EH (cell line): ENCODE measurements around the gene EPN3.

Experiments
- DNase-seq: peaks from one replicate; pipeline ENCODE4 v3.0.0-alpha.2; 2015; ENCODE audit warnings: low read depth

The EPN3 gene

DNA sequence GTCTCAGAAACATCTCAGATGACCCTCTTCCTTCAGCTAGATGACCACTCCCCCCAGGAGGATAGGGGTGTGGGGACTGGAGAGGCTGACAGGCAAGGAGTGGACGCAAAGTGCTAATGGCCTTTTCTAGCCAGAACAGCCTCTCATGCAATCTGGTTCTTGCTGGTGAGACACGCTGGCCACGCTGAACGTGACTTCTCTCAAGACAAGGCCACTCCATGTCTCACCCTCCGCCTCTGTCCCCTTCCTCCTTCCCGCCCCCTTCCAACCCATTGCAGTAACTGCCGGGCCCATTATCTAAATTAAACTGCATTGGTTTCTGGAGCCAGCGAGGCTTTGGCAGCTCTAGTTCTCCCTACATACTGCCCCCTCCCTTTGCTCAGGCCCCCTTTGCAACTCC is 37.5 kb downstream of the EPN3 start:
- no peak for DNase-seq

- DNase-seq = no peak
Observed at GRCh38 chr17:50570528-50570927, 38.0 kb downstream of the EPN3 start.

DNA sequence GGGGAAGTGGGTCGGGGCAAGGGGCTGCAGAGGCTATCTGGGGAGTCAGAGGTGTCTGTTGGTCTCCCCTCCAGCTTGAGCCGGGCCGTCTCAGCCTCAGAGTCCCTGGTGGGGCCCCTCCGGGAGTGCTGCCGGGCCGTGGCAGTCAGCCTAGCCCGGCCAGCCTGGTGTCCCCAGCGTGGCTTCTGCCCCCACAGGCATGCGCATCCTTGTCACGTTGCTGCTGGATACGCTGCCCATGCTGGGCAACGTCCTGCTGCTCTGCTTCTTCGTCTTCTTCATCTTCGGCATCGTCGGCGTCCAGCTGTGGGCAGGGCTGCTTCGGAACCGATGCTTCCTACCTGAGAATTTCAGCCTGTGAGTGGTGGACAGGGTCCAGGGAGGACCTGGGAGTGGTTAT is 39.1 kb downstream of the EPN3 start:
- DNase-seq = no peak

GRCh38 chr17:50572541-50572940 is 40.0 kb downstream of the EPN3 start:
- DNase-seq = no peak

GRCh38 chr17:50573866-50574611 is 41.5 kb downstream of the EPN3 start:
- no peak for DNase-seq

GRCh38 chr17:50575581-50576210 is 43.2 kb downstream of the EPN3 start:
- DNase-seq = no peak

DNA sequence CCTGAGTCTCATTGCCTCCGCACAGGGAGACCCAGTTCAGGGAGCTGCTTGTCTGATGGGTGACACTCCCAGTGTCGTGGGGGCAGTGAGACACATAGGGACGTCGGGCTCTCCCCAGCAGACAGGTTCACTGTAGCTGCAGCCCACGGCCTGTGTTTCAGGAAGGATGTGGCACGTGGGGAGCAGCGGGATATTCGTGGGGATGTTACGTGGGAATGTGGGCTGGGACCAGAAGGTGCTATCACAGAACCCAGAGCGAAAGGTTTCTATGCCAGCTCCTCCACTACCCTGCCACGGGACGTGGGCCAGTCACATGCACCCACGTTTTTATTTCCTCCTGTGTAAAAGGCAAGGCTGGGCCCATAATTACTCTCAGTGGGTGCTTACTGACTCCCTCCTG is 44.3 kb downstream of the EPN3 start:
- no peak for DNase-seq

GRCh38 chr17:50577451-50577954 is 45.0 kb downstream of the EPN3 start:
- DNase-seq = no peak

GRCh38 chr17:50578173-50578572 is 45.6 kb downstream of the EPN3 start:
- no peak for DNase-seq

- DNase-seq = no peak
Observed at GRCh38 chr17:50579399-50579798, 46.9 kb downstream of the EPN3 start.

DNA sequence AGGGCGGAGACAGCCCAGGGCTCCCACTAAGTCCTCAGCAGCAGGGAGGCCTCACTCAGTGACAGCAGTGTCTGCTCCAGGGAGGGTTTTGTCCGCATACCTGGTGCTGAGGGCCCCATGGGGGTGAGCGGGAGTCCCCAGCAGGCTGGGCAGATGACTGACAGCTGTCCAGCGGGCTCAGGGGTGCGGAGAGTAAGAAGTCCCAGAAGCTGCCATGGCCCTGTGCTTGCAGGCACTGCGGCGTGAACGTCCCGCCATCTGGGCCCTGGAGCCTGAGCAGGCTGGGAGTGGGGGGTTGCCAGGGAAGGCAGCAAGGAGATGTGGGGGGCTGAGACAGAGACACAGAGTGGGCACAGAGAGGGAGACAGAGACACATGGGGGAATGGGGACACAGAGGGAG is 48.1 kb downstream of the EPN3 start:
- no peak for DNase-seq

DNA sequence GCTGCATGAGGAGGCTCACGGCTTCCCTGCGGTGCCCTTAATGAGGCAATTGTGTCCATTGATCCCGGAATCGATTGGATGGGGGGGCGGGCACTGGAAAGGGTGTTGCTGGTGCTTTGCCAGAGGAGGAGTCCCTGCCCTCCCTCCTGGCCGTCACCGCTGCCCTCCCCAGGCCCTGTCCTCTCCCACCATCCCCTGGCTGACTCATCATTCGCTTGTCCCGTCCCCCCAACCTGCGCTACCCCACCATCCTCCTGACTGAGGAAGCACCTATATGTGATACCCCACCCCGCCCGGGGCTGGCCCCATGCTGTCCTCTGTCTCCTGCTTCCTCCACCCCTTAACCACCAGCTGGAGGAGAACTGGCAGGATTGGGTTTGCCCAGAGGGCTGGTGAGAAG is 48.8 kb downstream of the EPN3 start:
- no peak for DNase-seq

- no peak for DNase-seq
Observed at GRCh38 chr17:50582741-50583140, 50.2 kb downstream of the EPN3 start.

- DNase-seq = no peak
Observed at GRCh38 chr17:50583641-50584040, 51.1 kb downstream of the EPN3 start.

DNA sequence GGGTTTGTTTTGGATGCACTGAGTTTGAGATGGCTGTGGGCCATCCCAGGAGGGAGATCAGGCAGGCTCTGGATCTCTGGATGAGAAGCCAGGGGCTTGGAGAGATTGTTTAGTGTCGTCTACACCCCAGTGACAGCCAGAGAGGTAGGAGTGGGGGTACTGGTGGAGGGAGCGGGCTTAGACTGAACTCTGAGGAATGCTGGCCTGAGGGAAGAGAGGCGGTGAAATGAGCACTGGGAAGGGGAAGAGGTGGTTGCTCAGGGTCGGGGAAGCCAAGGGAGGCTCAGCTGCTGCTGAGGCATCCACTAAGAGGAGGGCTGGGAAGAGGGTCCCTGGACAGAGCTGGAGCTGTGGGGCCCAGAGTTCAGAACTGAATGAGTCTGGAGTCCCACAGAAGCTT is 51.6 kb downstream of the EPN3 start:
- no peak for DNase-seq

GRCh38 chr17:50584749-50585148 is 52.2 kb downstream of the EPN3 start:
- no peak for DNase-seq

- no peak for DNase-seq
Observed at GRCh38 chr17:50585346-50585745, 52.8 kb downstream of the EPN3 start.

GRCh38 chr17:50585891-50586290 is 53.4 kb downstream of the EPN3 start:
- no peak for DNase-seq

DNA sequence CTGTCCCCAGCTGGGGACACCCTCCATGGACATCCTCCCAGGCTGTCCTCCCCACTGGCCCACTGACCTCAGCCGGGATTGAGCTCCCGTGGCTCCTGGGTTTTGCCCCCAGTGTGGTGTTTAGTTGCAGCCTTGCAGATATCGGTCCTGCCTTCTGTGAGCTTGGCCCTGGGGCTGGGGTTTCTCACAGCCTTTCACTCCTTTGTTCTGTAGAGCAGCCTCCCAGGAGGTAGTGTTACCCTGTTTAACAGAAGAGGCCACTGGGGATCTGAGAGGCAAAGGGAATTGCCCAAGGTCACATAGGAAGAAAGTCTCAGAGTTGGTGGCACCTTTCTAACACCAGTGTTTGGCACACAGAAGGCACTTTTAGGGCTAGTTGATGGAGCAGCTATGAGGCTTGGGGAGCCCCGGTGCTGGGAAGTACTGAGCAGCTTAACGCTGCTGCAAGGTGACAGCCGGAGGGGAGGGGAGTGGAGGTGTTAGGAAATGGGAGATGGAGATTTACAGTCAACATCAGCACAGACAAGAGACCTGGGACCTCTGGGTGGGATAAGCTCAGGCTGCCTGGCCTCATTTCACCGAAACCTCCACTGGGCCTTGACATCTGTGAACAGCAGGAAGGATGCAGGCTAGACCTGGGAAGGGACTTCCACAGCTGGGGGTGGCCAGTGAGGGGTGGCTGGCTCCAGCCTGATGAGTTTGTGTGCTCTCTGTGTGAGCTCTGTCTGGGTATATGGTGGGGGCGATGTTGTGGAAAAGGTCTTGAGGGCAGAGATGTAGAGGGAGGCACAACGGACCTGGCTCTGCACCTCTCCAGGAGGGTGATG is 54.1 kb downstream of the EPN3 start:
- no peak for DNase-seq

GRCh38 chr17:50587571-50587970 is 55.0 kb downstream of the EPN3 start:
- DNase-seq = no peak

DNA sequence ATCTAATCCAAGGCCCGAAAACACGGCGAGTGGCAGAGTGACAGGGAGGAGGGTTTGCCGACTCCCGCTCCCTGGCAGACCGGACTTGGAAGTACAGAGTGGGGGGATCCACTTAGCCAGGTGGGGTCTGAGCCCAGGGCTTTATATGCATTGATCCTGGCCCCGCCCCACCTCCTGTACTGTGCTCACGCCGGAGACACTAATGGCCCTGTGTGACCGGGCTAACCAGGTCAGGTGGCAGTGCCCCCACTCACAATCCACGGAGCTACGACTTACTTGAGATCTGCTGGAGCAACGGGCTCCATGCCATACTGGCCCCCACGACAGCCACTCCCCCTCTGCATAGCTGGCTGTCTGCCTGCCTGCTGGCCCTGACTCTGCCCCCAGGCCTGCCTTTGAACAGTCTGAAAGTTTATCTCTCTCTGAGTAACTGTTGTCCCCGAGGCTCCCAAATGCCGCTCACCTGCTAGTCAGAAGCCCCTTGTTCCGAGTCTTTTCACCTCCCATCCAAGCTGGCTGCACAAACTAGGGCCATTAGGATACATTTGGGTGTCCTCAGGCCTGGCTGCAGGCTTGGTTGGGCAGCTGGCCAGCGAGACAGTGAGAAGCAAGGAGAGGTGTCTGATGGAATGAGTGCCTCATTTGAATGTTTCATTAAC is 56.0 kb downstream of the EPN3 start:
- peak; percentile 8 for DNase-seq

DNA sequence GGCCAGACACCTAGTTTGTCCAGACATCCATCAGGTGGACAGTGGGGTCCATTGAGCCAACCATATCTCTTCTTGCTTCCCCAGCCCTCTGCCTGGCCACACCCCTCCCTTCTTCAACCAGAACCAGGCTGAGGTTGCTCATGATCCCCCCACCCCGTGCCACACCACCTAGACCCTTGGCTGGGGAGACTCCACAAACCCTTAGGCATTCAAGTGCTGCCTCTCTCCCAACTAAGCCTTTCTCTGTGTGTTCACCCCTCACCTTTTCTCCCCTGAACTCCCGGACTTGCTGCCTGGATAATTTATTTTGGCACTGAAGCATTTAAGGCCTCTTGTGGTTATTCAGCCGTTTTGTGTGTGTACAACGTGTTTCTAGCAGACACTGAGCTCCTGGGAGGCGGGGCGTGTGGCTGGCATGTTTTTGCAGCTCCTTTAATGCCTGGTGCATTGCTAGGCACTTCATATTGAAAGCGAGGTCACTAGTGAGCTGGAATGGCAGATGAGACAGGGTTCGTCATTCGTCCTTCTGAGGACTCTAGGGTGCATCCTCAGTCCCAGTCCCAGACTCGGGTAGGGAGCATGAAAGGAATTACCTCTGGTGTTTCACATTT is 56.7 kb downstream of the EPN3 start:
- peak; percentile 21 for DNase-seq
